ENCODE data around the gene OR2Y1. TPM values are rescaled to one million over a fixed set of nuclear protein-coding genes. Genes with fewer than 3 reads are reported as not detected.
A peak's percentile ranks its signal among the peaks of the same experiment; 100 is the strongest.
"Not testable (repeated sequence)": the region's sequence is repeated elsewhere in the genome, so short reads cannot be mapped to it uniquely, and the experiment has no call there.

Gene OR2Y1
- total and polyA plus RNA-seq, 4 donors, result not detected

DNA sequence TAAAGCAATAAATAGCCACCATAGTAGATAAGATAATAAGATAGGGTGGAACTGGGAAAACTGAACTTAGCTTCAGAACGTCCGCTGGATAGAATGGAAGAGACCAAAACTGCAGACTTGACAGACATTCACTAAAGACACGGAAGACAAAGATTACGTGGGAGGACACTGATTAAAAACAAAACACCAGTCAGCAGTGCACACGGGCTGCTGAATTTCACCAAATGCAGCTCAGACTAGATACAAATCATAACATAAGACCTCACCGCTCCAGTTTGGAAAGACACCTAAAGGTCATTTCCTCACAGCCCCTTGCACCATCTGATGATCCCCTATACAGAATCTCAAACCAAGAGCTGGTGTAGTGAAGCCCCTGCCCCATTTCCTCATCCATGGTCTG is 2.9 kb upstream of the OR2Y1 start:
- Histone ChIP-seq H3K4me3 (ENCODE audit: low read depth, low read length) (no peak overlapping the region), H3K4me1 (ENCODE audit: control insufficient read depth, insufficient read depth, low read length) (no peaks in the 10 kb centered on the region), H3K36me3 (ENCODE audit: control insufficient read depth, insufficient read depth, low read length) (no peaks in the 10 kb centered on the region), H3K27me3 (ENCODE audit: control insufficient read depth, insufficient read depth, low read length) (no peaks in the 10 kb centered on the region), H3K9me3 (ENCODE audit: control insufficient read depth, insufficient read depth, low read length) (no peaks in the 10 kb centered on the region), H3K27ac (ENCODE audit: low read depth, low read length) (no peak overlapping the region)
- DNase-seq (ENCODE audit: low read depth in 4 of 6, low spot score in 6 of 6), result no peak
- 98% methylated on average over 6 of the region's 6 CpGs for WGBS (ENCODE audit: insufficient coverage)

DNA sequence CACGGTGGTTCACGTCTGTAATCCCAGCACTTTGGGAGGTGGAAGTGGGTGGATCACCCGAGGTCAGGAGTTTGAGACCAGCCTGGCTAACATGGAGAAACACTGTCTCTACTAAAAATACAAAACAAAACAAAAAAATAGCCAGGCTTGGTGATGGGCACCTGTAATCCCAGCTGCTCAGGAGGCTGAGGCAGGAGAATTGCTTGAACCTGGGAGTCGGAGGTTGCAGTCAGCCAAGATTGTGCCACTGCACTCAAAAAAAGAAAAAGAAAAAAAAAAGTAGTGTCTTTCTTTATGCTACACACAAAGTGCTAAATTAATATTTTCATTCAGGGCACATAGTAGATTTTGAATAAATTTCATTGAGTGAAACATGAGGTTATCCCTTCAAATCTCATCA is 1.1 kb upstream of the OR2Y1 start:
- not testable (repeated sequence) for H3K9me3 ChIP-seq (ENCODE audit: control insufficient read depth, insufficient read depth, low read length); H3K36me3 ChIP-seq (ENCODE audit: control insufficient read depth, insufficient read depth, low read length); DNase-seq (ENCODE audit: low read depth in 4 of 6, low spot score in 6 of 6); H3K4me3 ChIP-seq (ENCODE audit: low read depth, low read length); H3K27me3 ChIP-seq (ENCODE audit: control insufficient read depth, insufficient read depth, low read length); H3K27ac ChIP-seq (ENCODE audit: low read depth, low read length); H3K4me1 ChIP-seq (ENCODE audit: control insufficient read depth, insufficient read depth, low read length)
- WGBS (ENCODE audit: insufficient coverage), result no CpG with 5 or more reads among the region's 4 CpGs

DNA sequence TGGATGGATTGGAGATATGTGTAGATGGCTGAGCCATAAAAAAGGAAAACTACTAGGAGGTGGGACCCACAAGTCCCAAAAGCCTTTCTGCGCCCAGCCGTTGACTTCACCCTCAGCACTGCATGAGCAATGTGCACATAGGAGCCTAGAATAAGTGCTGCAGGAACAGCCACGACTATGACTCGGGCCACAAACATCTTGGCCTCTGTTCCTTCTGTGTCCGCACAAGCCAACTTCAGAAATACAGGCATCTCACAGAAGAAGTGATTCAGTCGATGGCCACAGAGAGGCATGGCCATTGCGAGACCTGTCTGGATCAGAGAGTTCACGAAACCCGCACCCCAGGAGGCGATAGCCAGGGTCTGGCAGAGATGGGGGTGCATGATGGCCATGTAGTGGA is 587 bp downstream of the OR2Y1 start:
- no peak overlapping the region for H3K4me3 ChIP-seq (ENCODE audit: low read depth, low read length)
- 95% methylated on average over 10 of the region's 10 CpGs for WGBS (ENCODE audit: insufficient coverage)
- no peaks in the 10 kb centered on the region for H3K4me1 ChIP-seq (ENCODE audit: control insufficient read depth, insufficient read depth, low read length)
- H3K27me3 ChIP-seq (ENCODE audit: control insufficient read depth, insufficient read depth, low read length), result no peaks in the 10 kb centered on the region
- H3K36me3 ChIP-seq (ENCODE audit: control insufficient read depth, insufficient read depth, low read length), result no peaks in the 10 kb centered on the region
- no peak for DNase-seq (ENCODE audit: low read depth in 4 of 6, low spot score in 6 of 6)
- H3K9me3 ChIP-seq (ENCODE audit: control insufficient read depth, insufficient read depth, low read length), result no peaks in the 10 kb centered on the region
- no peak overlapping the region for H3K27ac ChIP-seq (ENCODE audit: low read depth, low read length)

DNA sequence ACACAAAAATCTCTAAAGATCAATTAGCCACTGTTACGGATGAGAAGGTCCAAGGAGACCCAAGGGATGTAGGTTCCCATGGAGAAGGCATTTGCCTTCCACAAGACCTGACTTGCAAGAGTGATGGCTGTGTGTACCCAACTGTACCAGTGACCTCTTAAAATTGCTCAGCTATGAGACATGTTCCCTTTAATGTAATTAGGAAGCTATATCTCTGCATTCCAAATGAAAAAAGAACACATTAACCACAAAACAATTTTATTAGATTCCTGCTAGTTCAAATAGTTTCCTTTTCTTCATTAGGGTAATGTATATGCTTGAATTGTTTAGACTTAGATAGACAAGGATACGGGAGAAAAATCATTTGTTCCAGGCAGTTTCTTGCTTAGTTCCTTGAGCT is 3.3 kb downstream of the OR2Y1 start:
- DNase-seq (ENCODE audit: low read depth in 4 of 6, low spot score in 6 of 6), result peak in 1 of 6 donors; percentile 81
- Histone ChIP-seq H3K36me3 (ENCODE audit: control insufficient read depth, insufficient read depth, low read length) (no peaks in the 10 kb centered on the region), H3K27ac (ENCODE audit: low read depth, low read length) (no peak overlapping the region), H3K27me3 (ENCODE audit: control insufficient read depth, insufficient read depth, low read length) (no peaks in the 10 kb centered on the region), H3K9me3 (ENCODE audit: control insufficient read depth, insufficient read depth, low read length) (no peaks in the 10 kb centered on the region), H3K4me1 (ENCODE audit: control insufficient read depth, insufficient read depth, low read length) (no peaks in the 10 kb centered on the region), H3K4me3 (ENCODE audit: low read depth, low read length) (no peak overlapping the region)
- WGBS (ENCODE audit: insufficient coverage), result 83% methylated on average over 1 of the region's 2 CpGs

DNA sequence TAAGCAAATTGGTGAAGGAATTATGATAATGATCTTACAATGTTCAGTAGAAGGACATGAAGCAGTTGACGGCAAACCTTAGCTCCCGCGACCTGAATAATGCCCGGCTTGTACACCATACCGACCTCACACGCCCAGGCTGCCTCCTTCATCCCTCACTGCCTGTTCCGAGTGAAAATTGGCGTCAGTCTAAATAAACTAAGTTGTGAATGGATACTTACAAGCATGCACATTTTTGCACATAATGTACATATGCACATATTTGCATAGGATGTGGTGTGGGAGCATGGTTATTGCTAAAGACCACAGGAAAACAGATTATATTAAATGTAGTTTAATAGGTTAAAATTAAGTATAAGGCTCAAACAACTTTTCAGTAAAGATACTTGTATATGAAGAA is 14.9 kb downstream of the OR2Y1 start:
- no CpG with 5 or more reads among the region's 8 CpGs for WGBS (ENCODE audit: insufficient coverage)
- Histone ChIP-seq H3K9me3 (ENCODE audit: control insufficient read depth, insufficient read depth, low read length) (no peaks in the 10 kb centered on the region), H3K27me3 (ENCODE audit: control insufficient read depth, insufficient read depth, low read length) (no peaks in the 10 kb centered on the region), H3K4me3 (ENCODE audit: low read depth, low read length) (no peak overlapping the region), H3K4me1 (ENCODE audit: control insufficient read depth, insufficient read depth, low read length) (no peaks in the 10 kb centered on the region), H3K27ac (ENCODE audit: low read depth, low read length) (no peak overlapping the region), H3K36me3 (ENCODE audit: control insufficient read depth, insufficient read depth, low read length) (no peaks in the 10 kb centered on the region)
- DNase-seq (ENCODE audit: low read depth in 4 of 6, low spot score in 6 of 6), result no peak

DNA sequence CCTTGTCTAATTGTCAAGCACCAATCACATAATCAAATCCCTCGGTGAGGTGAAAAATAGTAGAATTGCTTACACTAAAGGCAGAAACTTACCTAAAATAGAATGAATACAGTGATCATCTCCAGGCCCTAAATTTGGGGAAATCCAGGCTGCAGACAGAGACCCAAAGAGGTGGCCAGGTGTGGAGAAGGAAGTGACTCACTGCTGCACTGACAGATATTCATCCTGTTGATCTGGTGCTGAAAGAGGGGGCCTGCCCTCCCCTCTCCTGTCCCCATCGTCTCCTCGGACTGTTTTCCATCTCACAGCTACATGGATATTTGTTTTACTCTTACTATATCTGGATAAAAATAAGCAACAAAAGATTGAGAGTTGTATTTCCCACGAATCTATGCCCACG is 15.9 kb downstream of the OR2Y1 start:
- no peak overlapping the region for H3K4me3 ChIP-seq (ENCODE audit: low read depth, low read length)
- H3K27ac ChIP-seq (ENCODE audit: low read depth, low read length), result no peak overlapping the region
- no CpG with 5 or more reads among the region's 5 CpGs for WGBS (ENCODE audit: insufficient coverage)
- no peak for DNase-seq (ENCODE audit: low read depth in 4 of 6, low spot score in 6 of 6)
- no peaks in the 10 kb centered on the region for H3K27me3 ChIP-seq (ENCODE audit: control insufficient read depth, insufficient read depth, low read length)
- no peaks in the 10 kb centered on the region for H3K36me3 ChIP-seq (ENCODE audit: control insufficient read depth, insufficient read depth, low read length)
- no peaks in the 10 kb centered on the region for H3K9me3 ChIP-seq (ENCODE audit: control insufficient read depth, insufficient read depth, low read length)
- no peaks in the 10 kb centered on the region for H3K4me1 ChIP-seq (ENCODE audit: control insufficient read depth, insufficient read depth, low read length)

GRCh38 chr5:180720486-180720885 is 19.4 kb downstream of the OR2Y1 start:
- Histone ChIP-seq H3K27me3 (ENCODE audit: control insufficient read depth, insufficient read depth, low read length) (no peaks in the 10 kb centered on the region), H3K4me3 (ENCODE audit: low read depth, low read length) (no peak overlapping the region), H3K27ac (ENCODE audit: low read depth, low read length) (no peak overlapping the region), H3K9me3 (ENCODE audit: control insufficient read depth, insufficient read depth, low read length) (no peaks in the 10 kb centered on the region), H3K4me1 (ENCODE audit: control insufficient read depth, insufficient read depth, low read length) (no peaks in the 10 kb centered on the region), H3K36me3 (ENCODE audit: control insufficient read depth, insufficient read depth, low read length) (no peaks in the 10 kb centered on the region)
- no peak for DNase-seq (ENCODE audit: low read depth in 4 of 6, low spot score in 6 of 6)
- WGBS (ENCODE audit: insufficient coverage), result 77% methylated on average over 4 of the region's 9 CpGs

- no peaks in the 10 kb centered on the region for H3K27me3 ChIP-seq (ENCODE audit: control insufficient read depth, insufficient read depth, low read length)
- DNase-seq (ENCODE audit: low read depth in 4 of 6, low spot score in 6 of 6), result no peak
- H3K4me1 ChIP-seq (ENCODE audit: control insufficient read depth, insufficient read depth, low read length), result no peaks in the 10 kb centered on the region
- H3K27ac ChIP-seq (ENCODE audit: low read depth, low read length), result no peak overlapping the region
- H3K36me3 ChIP-seq (ENCODE audit: control insufficient read depth, insufficient read depth, low read length), result no peaks in the 10 kb centered on the region
- no peaks in the 10 kb centered on the region for H3K9me3 ChIP-seq (ENCODE audit: control insufficient read depth, insufficient read depth, low read length)
- H3K4me3 ChIP-seq (ENCODE audit: low read depth, low read length), result no peak overlapping the region
- WGBS (ENCODE audit: insufficient coverage), result no CpG with 5 or more reads among the region's 2 CpGs
Measured at GRCh38 chr5:180719781-180720180, 20.1 kb downstream of the OR2Y1 start.

- Histone ChIP-seq H3K27me3 (ENCODE audit: control insufficient read depth, insufficient read depth, low read length) (no peaks in the 10 kb centered on the region), H3K4me1 (ENCODE audit: control insufficient read depth, insufficient read depth, low read length) (no peaks in the 10 kb centered on the region), H3K4me3 (ENCODE audit: low read depth, low read length) (no peak overlapping the region), H3K36me3 (ENCODE audit: control insufficient read depth, insufficient read depth, low read length) (no peaks in the 10 kb centered on the region), H3K9me3 (ENCODE audit: control insufficient read depth, insufficient read depth, low read length) (no peaks in the 10 kb centered on the region), H3K27ac (ENCODE audit: low read depth, low read length) (no peak overlapping the region)
- 51% methylated on average over 3 of the region's 6 CpGs for WGBS (ENCODE audit: insufficient coverage)
- peak in 5 of 6 donors; percentile 33 to 84 (median 35) for DNase-seq (ENCODE audit: low read depth in 4 of 6, low spot score in 6 of 6)
Measured at GRCh38 chr5:180718810-180719453, 20.9 kb downstream of the OR2Y1 start.

- Histone ChIP-seq H3K27me3 (ENCODE audit: control insufficient read depth, insufficient read depth, low read length) (no peaks in the 10 kb centered on the region), H3K4me3 (ENCODE audit: low read depth, low read length) (no peak overlapping the region), H3K9me3 (ENCODE audit: control insufficient read depth, insufficient read depth, low read length) (no peaks in the 10 kb centered on the region), H3K36me3 (ENCODE audit: control insufficient read depth, insufficient read depth, low read length) (no peaks in the 10 kb centered on the region), H3K4me1 (ENCODE audit: control insufficient read depth, insufficient read depth, low read length) (no peaks in the 10 kb centered on the region), H3K27ac (ENCODE audit: low read depth, low read length) (no peak overlapping the region)
- DNase-seq (ENCODE audit: low read depth in 4 of 6, low spot score in 6 of 6), result no peak
- WGBS (ENCODE audit: insufficient coverage), result no CpG with 5 or more reads among the region's 1 CpG
Measured at GRCh38 chr5:180717989-180718388, 21.9 kb downstream of the OR2Y1 start.
